GM19351 (cell line): Measurements from ENCODE around the gene ABHD8.

ENCODE experiments used
- ATAC-seq: cut with Tn5 transposase; IDR thresholded peaks from one replicate; pipeline ENCODE4 v1.9.1; 2021; ENCODE audit warnings: mild to moderate bottlenecking, moderate library complexity; ENCODE audit not compliant: unreplicated experiment

Gene ABHD8

GRCh38 chr19:17303167-17303939 lies at the start of gene ABHD8:
Gene ABHD8, minus strand, starts transcription at chr19:17303425. Its CDS starts 1,809 bp downstream, at chr19:17301616.
- ATAC-seq: peak; percentile 70

- ATAC-seq: no peak
These were observed 49.5 kb upstream of the ABHD8 start for GRCh38 chr19:17352608-17353280.

- no peak for ATAC-seq
These were observed 48.7 kb upstream of the ABHD8 start for GRCh38 chr19:17351815-17352435.

- ATAC-seq: no peak
These were observed 45.5 kb upstream of the ABHD8 start for GRCh38 chr19:17348700-17349099.

GRCh38 chr19:17347877-17348276 lies 44.7 kb upstream of the ABHD8 start:
- no peak for ATAC-seq

- ATAC-seq: no peak
These were observed 44.1 kb upstream of the ABHD8 start for GRCh38 chr19:17347361-17347760.

- no peak for ATAC-seq
These were observed 43.0 kb upstream of the ABHD8 start for GRCh38 chr19:17346109-17346671.

GRCh38 chr19:17341845-17342244 lies 38.6 kb upstream of the ABHD8 start:
- no peak for ATAC-seq

- no peak for ATAC-seq
These were observed 38.2 kb upstream of the ABHD8 start for GRCh38 chr19:17341386-17341785.

GRCh38 chr19:17340871-17341357 lies 37.7 kb upstream of the ABHD8 start:
- no peak for ATAC-seq

GRCh38 chr19:17340302-17340870 lies 37.2 kb upstream of the ABHD8 start:
- ATAC-seq: no peak

- ATAC-seq: no peak
These were observed 36.0 kb upstream of the ABHD8 start for GRCh38 chr19:17339088-17339741.

- ATAC-seq: no peak
These were observed 35.3 kb upstream of the ABHD8 start for GRCh38 chr19:17338433-17339078.

GRCh38 chr19:17337675-17338432 lies 34.6 kb upstream of the ABHD8 start:
- ATAC-seq: no peak

GRCh38 chr19:17336872-17337674 lies 33.8 kb upstream of the ABHD8 start, which contains the start of gene GTPBP3:
Gene GTPBP3, plus strand, starts transcription at chr19:17337553. Its CDS starts 59 bp downstream, at chr19:17337612.
- ATAC-seq: peak; percentile 70

GRCh38 chr19:17335575-17335974 lies 32.4 kb upstream of the ABHD8 start:
- no peak for ATAC-seq

- ATAC-seq: no peak
These were observed 31.5 kb upstream of the ABHD8 start, which contains the start of gene ANO8 for GRCh38 chr19:17334414-17335409. Gene ANO8, minus strand, starts transcription at chr19:17334855. Its CDS starts 185 bp downstream, at chr19:17334670.
